Breast epithelium (tissue), 3 donors: Measurements from ENCODE around the gene FUT3.

Source experiments
- CTCF ChIP-seq, 3 donors: fragments of 450-650 bp; IDR thresholded peaks; one replicate each; pipeline ENCODE4 v1.5.1; 2016 to 2017; ENCODE audit warnings: antibody characterized with exemption in 3 of 3, mild to moderate bottlenecking in 3 of 3, moderate library complexity in 3 of 3
- POLR2A ChIP-seq: fragments of 450-650 bp; IDR thresholded peaks from one replicate; pipeline ENCODE4 v1.6.1; 2016; ENCODE audit warnings: antibody characterized with exemption, mild to moderate bottlenecking, moderate library complexity

- TF ChIP-seq CTCF (IDR thresholded peaks at IDR 0.05) = no peak
- no peak for TF ChIP-seq POLR2A
These were observed 26.5 kb downstream of the FUT3 start for GRCh38 chr19:5824751-5825150.
